CD4-positive, alpha-beta T cell treated with Interleukin-15 for 4 hours (primary cell): ENCODE results near the gene BCL6B.
"Not testable (repeated sequence)": the region's sequence is repeated elsewhere in the genome, so short reads cannot be mapped to it uniquely, and the experiment has no call there.

Source experiments
- DNase-seq: peaks from one replicate; pipeline ENCODE4 v3.0.0-alpha.2; 2020; ENCODE audit warnings: low spot score

The BCL6B gene

GRCh38 chr17:7027335-7027734 is 4.5 kb downstream of the BCL6B start:
- no peak for DNase-seq

GRCh38 chr17:7029096-7029495 is 6.2 kb downstream of the BCL6B start:
- no peak for DNase-seq

DNA sequence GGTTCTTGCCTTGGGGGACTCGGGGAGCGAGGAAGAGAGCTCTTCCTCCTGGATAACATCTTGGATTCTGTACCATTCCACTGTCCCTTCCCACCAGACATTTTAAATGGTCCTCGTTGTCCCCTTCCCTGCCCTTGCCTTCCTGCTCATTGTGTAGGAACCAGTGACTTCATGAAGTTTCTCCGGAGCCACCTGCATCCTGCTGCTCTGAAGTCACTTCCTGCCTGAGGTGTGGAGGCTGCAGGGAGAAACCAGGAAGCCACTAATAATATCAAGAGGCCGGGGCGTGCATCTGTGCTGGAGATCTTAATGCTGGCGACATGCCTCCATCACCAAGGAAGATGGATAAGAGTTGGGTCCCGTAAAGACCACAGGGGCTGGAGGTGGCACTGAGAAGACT is 6.8 kb downstream of the BCL6B start:
- DNase-seq: peak; percentile 46

- peak; percentile 55 for DNase-seq
Observed at GRCh38 chr17:7034955-7035590, 12.2 kb downstream of the BCL6B start.

GRCh38 chr17:7035591-7036368 is 12.9 kb downstream of the BCL6B start, which contains the start of gene SLC16A13:
SLC16A13 (plus strand) TSS chr17:7036015; CDS start chr17:7036383, 368 bp downstream.
- peak; percentile 99 for DNase-seq

DNA sequence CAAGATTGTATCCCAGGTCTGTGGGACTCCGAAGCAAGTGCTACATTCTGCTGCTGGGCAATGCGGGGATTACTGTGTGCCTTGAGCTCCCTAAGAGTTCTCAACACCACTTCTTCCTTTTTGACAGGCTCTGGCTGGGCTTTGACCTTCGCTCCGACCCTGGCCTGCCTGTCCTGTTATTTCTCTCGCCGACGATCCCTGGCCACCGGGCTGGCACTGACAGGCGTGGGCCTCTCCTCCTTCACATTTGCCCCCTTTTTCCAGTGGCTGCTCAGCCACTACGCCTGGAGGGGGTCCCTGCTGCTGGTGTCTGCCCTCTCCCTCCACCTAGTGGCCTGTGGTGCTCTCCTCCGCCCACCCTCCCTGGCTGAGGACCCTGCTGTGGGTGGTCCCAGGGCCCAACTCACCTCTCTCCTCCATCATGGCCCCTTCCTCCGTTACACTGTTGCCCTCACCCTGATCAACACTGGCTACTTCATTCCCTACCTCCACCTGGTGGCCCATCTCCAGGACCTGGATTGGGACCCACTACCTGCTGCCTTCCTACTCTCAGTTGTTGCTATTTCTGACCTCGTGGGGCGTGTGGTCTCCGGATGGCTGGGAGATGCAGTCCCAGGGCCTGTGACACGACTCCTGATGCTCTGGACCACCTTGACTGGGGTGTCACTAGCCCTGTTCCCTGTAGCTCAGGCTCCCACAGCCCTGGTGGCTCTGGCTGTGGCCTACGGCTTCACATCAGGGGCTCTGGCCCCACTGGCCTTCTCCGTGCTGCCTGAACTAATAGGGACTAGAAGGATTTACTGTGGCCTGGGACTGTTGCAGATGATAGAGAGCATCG is 15.4 kb downstream of the BCL6B start:
- no peak for DNase-seq

GRCh38 chr17:7039832-7040231 is 17.0 kb downstream of the BCL6B start:
- DNase-seq: no peak

DNA sequence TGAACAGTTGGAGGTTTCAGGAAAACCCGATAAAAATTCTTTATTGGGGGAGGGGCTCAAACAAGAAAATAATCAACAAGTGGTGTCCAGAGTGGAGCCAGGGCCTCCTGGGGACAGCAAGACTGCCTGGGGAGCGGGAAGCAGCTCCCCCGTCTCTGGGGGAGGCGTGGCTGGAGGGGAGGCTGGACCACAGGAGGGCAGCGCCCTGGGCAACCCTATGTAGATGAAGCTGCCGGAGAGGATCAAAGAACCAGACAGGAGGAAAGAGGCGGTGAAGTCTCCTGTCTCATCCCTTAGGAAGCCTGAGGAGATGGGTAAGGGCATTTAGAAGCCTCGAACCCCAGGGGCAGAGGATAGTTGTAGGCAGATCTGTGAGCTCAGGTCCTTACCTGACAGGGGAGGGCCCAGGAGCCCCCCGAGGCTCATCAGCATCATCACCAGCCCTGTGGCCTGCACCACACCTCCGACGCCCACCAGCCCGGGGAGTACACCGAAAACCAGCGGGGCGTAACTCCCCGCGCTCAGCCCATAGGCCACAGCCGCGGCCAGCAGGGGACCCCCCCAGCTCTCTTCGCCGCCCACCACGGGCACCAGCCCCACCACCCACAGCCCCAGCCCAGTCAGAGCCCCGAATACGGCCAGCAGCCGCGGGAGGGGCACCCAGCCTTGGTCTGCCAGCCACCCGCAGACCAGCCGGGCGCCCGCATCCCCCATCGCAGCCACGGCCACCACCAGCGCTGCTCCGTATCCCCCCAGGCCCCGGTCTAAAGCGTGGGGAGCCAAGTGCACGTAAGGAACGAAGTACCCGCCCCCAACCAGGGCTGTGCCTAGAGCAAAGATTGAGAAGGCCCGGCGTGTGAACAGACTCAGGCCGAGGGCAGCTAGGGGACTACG is 19.0 kb downstream of the BCL6B start:
- no peak for DNase-seq

DNA sequence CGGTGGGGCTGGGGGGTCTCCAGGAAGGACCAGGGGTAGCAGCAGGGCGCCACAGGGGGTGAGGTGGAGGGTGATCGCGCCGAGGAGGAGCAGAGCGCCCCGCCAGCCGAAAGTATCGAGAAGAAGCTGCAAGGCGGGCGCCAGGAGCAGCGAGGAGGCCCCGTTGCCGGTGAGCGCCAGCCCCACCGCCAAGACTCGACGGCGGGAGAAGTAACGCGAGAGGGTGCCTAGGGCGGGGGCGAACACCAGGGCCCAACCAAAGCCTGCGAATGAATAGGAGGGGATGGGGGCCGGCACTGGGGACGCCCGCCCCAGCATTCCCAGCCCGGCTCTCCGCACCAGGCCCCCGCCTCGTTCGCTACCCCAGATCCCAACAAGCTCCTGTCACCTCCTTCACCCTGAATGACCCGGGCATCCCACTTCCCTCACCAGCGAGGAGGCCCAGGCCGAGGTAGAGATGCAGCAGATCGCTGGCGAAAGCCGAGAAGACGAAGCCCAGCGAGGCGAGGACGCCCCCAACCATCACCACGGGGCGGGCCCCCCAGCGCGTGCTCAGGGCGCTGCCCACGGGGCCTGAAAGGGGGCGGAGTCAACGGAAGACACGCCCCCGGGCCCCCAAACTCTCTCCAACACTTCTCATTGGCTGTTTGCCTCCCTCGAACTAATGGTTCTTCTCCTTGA is 19.8 kb downstream of the BCL6B start:
- DNase-seq: peak; percentile 29

GRCh38 chr17:7043182-7043496 is 20.3 kb downstream of the BCL6B start:
- no peak for DNase-seq

GRCh38 chr17:7043497-7044198 is 20.8 kb downstream of the BCL6B start, which contains the start of gene SLC16A11:
SLC16A11 (minus strand) TSS chr17:7044092; CDS start chr17:7043513, 579 bp downstream.
- DNase-seq: no peak

- DNase-seq: peak; percentile 83
Observed at GRCh38 chr17:7045492-7046126, 22.8 kb downstream of the BCL6B start.

- peak; percentile 36 for DNase-seq
Observed at GRCh38 chr17:7046127-7046724, 23.4 kb downstream of the BCL6B start.

DNA sequence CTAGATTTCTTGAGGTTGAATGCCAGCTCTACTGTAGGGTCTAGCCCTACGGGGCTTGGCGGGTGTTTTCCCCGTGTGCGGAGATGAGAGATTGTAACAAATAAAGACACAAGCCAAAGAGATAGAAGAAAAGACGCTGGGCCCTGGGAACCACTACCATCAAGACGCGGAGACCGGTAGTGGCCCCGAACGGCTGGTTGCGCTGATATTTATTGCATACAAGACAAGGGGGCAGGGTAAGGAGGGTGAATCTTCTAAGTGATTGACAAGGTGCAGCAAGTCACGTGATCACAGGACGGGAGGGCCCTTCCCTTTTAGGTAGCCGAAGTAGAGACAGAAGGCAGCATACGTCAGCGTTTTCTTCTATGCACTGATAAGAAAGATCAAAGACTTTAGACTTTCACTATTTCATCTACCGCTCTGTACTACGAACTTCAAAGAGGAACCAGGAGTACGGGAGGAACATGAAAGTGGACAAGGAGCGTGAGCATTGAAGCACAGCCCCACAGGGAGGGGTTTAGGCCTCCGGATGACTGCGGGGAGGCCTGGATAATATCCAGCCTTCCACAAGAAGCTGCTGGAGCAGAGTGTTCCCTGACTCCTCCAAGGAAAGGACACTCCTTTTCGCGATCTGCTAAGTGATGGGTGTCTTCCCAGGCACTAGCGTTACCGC is 24.0 kb downstream of the BCL6B start:
- DNase-seq: peak; percentile 87

DNA sequence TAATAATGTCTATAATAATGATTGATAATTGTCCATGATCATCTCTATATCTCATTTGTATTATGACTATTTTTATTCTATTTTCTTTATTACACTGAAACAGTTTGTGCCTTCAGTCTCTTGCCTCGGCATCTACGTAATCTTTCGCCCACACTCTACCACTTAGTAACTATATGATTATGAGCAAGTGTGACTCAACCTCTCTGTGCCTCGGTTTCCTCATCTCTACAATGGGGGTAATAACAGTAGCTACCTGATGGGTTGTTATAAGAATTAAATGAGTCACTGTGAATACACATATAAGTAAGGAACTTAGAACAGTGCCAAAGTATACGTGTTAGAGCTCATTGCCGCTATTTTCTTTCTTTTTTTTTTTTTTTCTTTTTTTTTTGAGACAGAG is 24.7 kb downstream of the BCL6B start:
- DNase-seq: peak; percentile 25

DNA sequence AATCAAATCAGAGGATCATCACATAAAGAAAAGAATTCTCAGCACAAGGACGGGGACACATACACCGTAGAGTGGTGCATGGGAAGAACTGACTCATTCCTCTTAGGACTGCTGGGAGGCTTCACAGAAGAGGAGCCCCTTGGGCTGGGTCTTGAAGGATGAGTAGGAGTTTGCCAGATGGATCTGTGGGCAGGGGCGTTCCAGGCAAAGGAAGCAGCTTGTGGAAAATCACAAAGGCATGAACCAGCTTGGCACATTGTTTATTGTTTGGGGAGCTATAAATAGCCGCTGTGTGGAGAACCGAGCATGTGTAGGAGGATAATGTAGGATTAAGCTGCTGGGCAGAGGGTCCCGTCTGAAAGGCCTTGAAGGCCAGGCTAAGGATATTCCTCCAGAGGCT is 26.1 kb downstream of the BCL6B start:
- DNase-seq: no peak

- not testable (repeated sequence) for DNase-seq
Observed at GRCh38 chr17:7050583-7050982, 27.7 kb downstream of the BCL6B start.

DNA sequence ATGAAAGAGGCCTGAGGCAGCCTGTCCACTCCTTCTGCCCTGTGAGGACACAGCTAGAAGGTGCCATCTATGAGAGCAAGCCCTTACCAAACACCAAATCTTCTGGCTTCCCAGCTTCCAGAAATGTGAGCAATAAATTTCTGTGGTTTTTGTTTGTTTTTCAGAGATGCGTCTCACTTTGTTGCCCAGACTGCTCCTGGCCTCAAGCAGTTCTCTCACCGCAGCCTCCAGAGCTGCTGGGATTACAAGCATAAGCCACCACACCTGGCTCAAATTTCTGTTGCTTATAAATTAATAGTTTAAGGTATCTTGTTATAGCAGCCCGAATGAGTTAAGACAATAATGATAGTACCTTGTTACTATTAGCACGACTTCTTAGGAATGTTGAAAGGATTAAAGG is 33.5 kb downstream of the BCL6B start:
- DNase-seq: no peak
